HL-60 (cell line): ENCODE results near the gene KRTAP10-8.
"Not testable (repeated sequence)": the region's sequence is repeated elsewhere in the genome, so short reads cannot be mapped to it uniquely, and the experiment has no call there.

Experiments used
- DNase-seq, 2 experiments: peaks; one replicate each; pipeline ENCODE4 v3.0.0-alpha.2; 2010 to 2020; ENCODE audit warnings: low read depth in 1 of 2, low spot score in 1 of 2
- H3K27ac ChIP-seq: fragments of 250-450 bp; sonication (Bioruptor Pico); replicated peaks from 2 replicates; pipeline ENCODE4 v1.5.1; 2020; ENCODE audit warnings: mild to moderate bottlenecking, moderate library complexity
- H3K27me3 ChIP-seq: fragments of 250-450 bp; sonication (Bioruptor Pico); 2 replicates; pipeline ENCODE4 v1.5.1; 2021; ENCODE audit warnings: mild to moderate bottlenecking, moderate library complexity; ENCODE audit not compliant: insufficient read depth, poor library complexity, severe bottlenecking
- H3K4me3 ChIP-seq: replicated peaks from 2 replicates; pipeline ENCODE4 v1.5.1; 2011; ENCODE audit warnings: mild to moderate bottlenecking, control low read depth, low read length; ENCODE audit not compliant: insufficient read depth
- CTCF ChIP-seq: IDR thresholded peaks from one replicate; pipeline ENCODE4 v1.5.1; 2011; ENCODE audit warnings: low read length, control low read depth, inconsistent platforms; ENCODE audit not compliant: insufficient read depth
- GABPA ChIP-seq: IDR thresholded peaks from 2 replicates; pipeline ENCODE4 v1.6.1; 2012; ENCODE audit warnings: low read depth
- POLR2AphosphoS5 ChIP-seq: IDR thresholded peaks from 2 replicates; pipeline ENCODE4 v1.6.1; 2012; ENCODE audit warnings: low read depth
- SPI1 ChIP-seq: IDR thresholded peaks from 2 replicates; pipeline ENCODE4 v1.6.1; 2012; ENCODE audit warnings: low read depth, mild to moderate bottlenecking, borderline replicate concordance
- TF ChIP-seq, protein P1 (sequence below): IDR thresholded peaks from 2 replicates; pipeline ENCODE4 v1.6.1; 2012; ENCODE audit warnings: low read depth; ENCODE audit not compliant: insufficient replicate concordance

KRTAP10-8 gene

DNA sequence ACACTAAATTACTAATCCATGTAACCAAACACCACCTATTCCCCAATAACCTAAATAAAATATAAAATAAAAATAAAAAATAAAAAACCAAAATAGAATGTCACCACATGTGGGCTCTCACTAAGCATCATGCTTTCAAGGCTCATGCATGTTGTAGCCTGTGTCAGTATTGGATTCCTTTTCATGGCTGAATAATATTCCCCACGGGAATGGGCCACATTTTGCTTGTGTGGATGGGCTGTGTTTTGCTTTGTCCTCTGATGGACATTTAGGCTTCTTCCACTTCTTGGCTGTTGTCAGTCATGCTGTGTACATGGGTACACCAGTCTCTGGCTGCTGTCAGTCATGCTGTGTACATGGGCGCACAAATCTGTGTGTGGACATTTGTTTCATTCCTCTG, 22.8 kb upstream of the KRTAP10-8 start:
- no peaks in the 10 kb centered on the region for H3K27me3 ChIP-seq
- no peak for TF ChIP-seq POLR2AphosphoS5
- TF ChIP-seq GABPA: no peak
- TF ChIP-seq, protein P1, sequence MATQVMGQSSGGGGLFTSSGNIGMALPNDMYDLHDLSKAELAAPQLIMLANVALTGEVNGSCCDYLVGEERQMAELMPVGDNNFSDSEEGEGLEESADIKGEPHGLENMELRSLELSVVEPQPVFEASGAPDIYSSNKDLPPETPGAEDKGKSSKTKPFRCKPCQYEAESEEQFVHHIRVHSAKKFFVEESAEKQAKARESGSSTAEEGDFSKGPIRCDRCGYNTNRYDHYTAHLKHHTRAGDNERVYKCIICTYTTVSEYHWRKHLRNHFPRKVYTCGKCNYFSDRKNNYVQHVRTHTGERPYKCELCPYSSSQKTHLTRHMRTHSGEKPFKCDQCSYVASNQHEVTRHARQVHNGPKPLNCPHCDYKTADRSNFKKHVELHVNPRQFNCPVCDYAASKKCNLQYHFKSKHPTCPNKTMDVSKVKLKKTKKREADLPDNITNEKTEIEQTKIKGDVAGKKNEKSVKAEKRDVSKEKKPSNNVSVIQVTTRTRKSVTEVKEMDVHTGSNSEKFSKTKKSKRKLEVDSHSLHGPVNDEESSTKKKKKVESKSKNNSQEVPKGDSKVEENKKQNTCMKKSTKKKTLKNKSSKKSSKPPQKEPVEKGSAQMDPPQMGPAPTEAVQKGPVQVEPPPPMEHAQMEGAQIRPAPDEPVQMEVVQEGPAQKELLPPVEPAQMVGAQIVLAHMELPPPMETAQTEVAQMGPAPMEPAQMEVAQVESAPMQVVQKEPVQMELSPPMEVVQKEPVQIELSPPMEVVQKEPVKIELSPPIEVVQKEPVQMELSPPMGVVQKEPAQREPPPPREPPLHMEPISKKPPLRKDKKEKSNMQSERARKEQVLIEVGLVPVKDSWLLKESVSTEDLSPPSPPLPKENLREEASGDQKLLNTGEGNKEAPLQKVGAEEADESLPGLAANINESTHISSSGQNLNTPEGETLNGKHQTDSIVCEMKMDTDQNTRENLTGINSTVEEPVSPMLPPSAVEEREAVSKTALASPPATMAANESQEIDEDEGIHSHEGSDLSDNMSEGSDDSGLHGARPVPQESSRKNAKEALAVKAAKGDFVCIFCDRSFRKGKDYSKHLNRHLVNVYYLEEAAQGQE: no peak
- no peak for TF ChIP-seq CTCF
- no peak for TF ChIP-seq SPI1
- no peak overlapping the region for H3K27ac ChIP-seq
- H3K4me3 ChIP-seq: no peak overlapping the region
- DNase-seq: no peak

- TF ChIP-seq SPI1: no peak
- TF ChIP-seq GABPA: no peak
- TF ChIP-seq POLR2AphosphoS5: no peak
- TF ChIP-seq, protein P1: no peak
- TF ChIP-seq CTCF: no peak
Measured at GRCh38 chr21:44589586-44590305, 22.1 kb upstream of the KRTAP10-8 start.

GRCh38 chr21:44590311-44590721, 21.6 kb upstream of the KRTAP10-8 start:
- DNase-seq: no peak
- Histone ChIP-seq H3K27me3 (no peaks in the 10 kb centered on the region), H3K27ac (no peak overlapping the region), H3K4me3 (no peak overlapping the region)
- no peak for TF ChIP-seq GABPA
- no peak for TF ChIP-seq CTCF
- TF ChIP-seq SPI1: no peak
- TF ChIP-seq, protein P1: no peak
- no peak for TF ChIP-seq POLR2AphosphoS5

More at GRCh38 chr21:44589586-44590305, 22.1 kb upstream of the KRTAP10-8 start:
- no peak overlapping the region for H3K27ac ChIP-seq
- H3K27me3 ChIP-seq: no peaks in the 10 kb centered on the region
- H3K4me3 ChIP-seq: no peak overlapping the region
- DNase-seq: no peak

- H3K4me3 ChIP-seq, H3K27ac ChIP-seq, DNase-seq, H3K27me3 ChIP-seq: not testable (repeated sequence)
Measured at GRCh38 chr21:44590897-44591800, 20.7 kb upstream of the KRTAP10-8 start.

DNA sequence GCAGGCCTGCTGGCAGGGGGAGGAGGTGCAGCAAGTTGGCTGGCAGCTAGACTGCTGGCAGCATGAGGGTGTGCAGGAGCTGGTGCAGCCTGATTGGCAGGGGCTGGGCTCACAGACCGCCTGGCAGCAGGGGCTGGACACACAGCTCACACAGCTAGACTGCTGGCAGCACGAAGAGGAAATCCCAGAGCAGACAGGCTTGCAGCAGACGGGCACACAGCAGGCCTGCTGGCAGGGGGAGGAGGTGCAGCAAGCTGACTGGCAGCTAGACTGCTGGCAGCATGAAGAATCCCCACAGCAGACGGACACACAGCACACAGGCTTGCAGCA, 20.1 kb upstream of the KRTAP10-8 start:
- not testable (repeated sequence) for H3K27me3 ChIP-seq, H3K27ac ChIP-seq, DNase-seq, H3K4me3 ChIP-seq
